GM12864 (cell line): ENCODE results near the gene ZCCHC13.
"Not testable (repeated sequence)": the region's sequence is repeated elsewhere in the genome, so short reads cannot be mapped to it uniquely, and the experiment has no call there.

Source experiments
- DNase-seq: peaks from one replicate; pipeline ENCODE4 v3.0.0-alpha.2; 2011; ENCODE audit warnings: low read depth
- H3K4me3 ChIP-seq: 2 replicates; pipeline ENCODE4 v1.5.1; 2011; ENCODE audit warnings: mild to moderate bottlenecking, low read depth, low read length, control low read depth
- CTCF ChIP-seq: IDR thresholded peaks from 2 replicates; pipeline ENCODE4 v1.5.1; 2011; ENCODE audit warnings: low read depth, mild to moderate bottlenecking, moderate library complexity, low read length, control low read depth, inconsistent platforms; ENCODE audit errors: missing control alignments

Gene ZCCHC13

GRCh38 chrX:74291964-74292807 is 11.8 kb upstream of the ZCCHC13 start:
- peak; percentile 67 for DNase-seq
- H3K4me3 ChIP-seq, result peak overlapping the region; percentile 89
- peak; percentile 25 for TF ChIP-seq CTCF

- DNase-seq, result no peak
- no peak for TF ChIP-seq CTCF
- H3K4me3 ChIP-seq, result peak overlapping the region; percentile 89
These were observed 11.2 kb upstream of the ZCCHC13 start for GRCh38 chrX:74292808-74293123.

DNA sequence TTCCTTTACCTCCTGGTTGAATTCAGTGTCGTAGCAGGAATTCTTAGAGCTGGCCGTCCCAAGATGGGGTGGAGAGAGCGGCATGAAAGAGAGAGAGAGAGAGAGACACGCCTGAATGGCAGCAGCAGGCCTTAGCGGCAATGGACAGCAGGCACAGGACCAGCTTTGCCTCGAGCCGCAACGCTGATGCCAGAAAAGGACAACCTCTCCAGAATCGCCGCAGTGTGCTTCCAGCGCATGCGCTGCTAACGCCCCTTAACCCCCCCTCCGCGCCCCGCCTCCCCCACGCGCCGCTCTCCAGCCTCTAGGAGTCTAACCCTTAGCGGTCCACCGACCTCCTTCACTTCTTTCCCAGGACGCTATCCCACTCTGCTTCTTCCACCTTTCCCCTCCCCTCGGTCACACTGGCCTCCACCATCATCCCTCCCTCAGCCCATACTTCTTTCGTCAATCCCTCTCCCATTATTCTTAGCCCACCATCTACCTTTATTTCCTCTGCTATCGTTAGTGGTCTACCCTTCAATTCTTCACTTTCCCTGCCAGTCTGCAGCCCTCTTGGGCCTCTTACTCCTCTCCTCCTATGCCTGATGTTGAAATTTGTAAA is 10.5 kb upstream of the ZCCHC13 start:
- TF ChIP-seq CTCF, result no peak
- DNase-seq, result no peak
- H3K4me3 ChIP-seq, result peak overlapping the region; percentile 89

- TF ChIP-seq CTCF, result no peak
- DNase-seq, result no peak
- H3K4me3 ChIP-seq, result no peak overlapping the region
These were observed 8.9 kb upstream of the ZCCHC13 start for GRCh38 chrX:74295101-74295500.

GRCh38 chrX:74297766-74298165 is 6.2 kb upstream of the ZCCHC13 start:
- no peak for TF ChIP-seq CTCF
- no peak overlapping the region for H3K4me3 ChIP-seq
- no peak for DNase-seq

GRCh38 chrX:74300869-74301268 is 3.1 kb upstream of the ZCCHC13 start:
- no peak overlapping the region for H3K4me3 ChIP-seq
- no peak for DNase-seq
- no peak for TF ChIP-seq CTCF

DNA sequence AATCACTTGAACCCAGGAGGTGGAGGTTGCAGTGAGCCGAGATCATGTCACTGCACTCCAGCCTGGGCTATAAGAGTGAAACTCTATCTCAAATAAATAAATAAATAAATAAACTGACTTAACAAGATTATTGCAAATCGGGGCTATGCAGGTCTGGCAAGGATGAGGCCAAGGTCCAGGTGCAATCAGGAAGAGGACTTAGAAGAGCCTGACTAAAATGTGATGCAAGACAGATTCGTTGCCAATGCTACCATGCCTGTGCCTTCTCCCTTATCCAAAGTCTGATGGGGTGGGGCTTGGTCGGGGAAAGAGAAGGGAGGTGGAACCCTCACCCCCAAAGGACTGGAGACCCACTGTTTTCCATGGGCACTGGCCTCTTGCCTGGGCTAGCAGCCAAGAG is 14.7 kb downstream of the ZCCHC13 start:
- TF ChIP-seq CTCF, result no peak

GRCh38 chrX:74319321-74319720 is 15.3 kb downstream of the ZCCHC13 start:
- H3K4me3 ChIP-seq, DNase-seq: not testable (repeated sequence)

More for the DNA sequence above, 14.7 kb downstream of the ZCCHC13 start:
- DNase-seq, result no peak
- no peak overlapping the region for H3K4me3 ChIP-seq
